OCI-M2 (cell line): ENCODE data around the gene CRKL.
"Not testable (repeated sequence)": the region's sequence is repeated elsewhere in the genome, so short reads cannot be mapped to it uniquely, and the experiment has no call there.

Experiments
- DNase-seq: peaks from one replicate; lab custom pipeline; 2025; ENCODE audit not compliant: unreplicated experiment; lab: John Stamatoyannopoulos, UW

The CRKL gene

GRCh38 chr22:20933910-20934309 lies 16.7 kb downstream of the CRKL start:
- no peak for DNase-seq

GRCh38 chr22:20935049-20935448 lies 17.8 kb downstream of the CRKL start:
- not testable (repeated sequence) for DNase-seq

GRCh38 chr22:20935780-20936539 lies 18.8 kb downstream of the CRKL start:
- not testable (repeated sequence) for DNase-seq

GRCh38 chr22:20937031-20937793 lies 20.0 kb downstream of the CRKL start:
- DNase-seq: no peak

DNA sequence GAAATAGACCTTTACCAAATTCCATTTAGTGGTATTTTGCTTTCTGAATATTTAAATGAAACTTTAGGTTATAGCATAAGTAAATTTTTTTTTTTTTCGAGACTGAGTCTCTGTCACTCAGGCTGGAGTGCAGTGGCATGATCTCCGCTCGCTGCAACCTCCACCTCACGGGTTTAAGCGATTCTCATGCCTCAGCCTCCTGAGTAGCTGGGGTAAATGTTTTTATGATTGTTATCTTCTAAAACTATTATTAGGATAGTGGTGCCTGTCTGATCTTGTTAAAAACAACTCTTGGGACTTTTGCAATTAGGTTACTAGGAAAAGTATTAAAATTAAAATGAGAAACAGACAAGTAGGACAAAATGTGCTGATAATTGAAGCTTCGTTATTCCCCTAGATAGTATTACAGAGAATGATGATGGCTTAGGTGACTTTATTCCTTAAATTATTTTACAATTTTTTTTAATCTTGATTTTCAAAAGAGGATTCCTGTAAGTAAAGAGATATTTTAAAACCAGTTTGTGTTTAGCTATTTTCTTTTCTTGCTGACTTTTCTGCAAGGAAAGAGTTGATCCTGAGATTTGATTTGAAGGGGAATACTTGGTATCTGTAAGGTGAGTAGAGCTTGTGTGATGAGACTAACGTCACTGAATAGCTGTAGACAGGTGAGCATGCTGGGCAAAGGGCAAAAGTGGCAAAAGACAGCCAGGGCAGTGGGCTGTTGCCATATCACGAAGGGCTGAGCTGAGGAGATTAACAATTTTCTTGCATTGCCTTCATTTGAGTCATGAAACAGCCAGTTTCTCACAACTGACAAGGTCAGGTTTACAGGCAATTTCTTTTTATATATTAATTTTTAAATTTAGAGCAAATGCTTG lies 20.8 kb downstream of the CRKL start:
- DNase-seq: no peak

GRCh38 chr22:20939457-20940185 lies 22.4 kb downstream of the CRKL start:
- not testable (repeated sequence) for DNase-seq

DNA sequence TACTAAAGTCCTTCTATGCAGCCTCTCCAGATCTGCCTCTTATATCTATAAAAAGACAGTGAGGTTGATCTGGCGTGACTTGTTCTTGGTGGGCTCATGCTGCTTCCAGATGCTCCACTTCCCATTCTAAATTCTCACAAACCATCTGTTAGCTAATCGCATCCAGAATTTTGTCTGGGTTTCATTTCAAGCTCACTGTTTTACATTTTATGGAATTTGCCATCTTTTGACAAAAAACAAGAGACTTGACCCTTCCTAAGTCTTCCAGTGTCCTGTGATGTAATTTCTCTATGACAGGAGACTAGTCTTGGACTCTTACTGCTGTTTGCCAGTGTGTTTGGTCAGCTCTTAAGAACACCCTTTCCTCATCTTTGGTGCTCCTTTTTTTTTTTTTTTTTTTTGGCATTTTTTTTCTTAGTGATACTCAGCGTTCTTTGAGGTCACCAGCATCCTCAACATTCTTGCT lies 23.0 kb downstream of the CRKL start:
- no peak for DNase-seq

DNA sequence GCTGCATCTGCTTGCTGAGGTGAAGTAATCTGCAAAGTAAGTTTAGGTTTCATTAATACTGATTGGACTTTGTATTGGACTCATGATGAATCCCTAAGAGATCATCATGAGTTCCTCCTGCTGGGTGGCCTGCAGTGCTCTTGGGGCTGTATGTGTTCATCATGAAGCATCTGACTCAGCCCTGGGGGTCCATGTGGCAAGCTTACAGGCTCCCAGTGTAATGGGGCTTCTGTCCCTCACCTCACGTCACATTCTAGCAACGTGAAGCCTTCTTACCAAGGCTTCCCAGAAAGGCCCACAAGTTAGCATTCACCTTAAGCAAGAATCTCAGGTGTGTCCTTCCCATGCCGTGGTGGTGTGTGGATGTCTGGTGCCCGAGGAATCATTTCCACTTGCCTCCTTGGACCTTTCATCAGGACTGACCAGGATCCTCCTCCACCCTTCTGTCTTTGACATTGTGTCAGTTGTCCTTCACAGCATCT lies 23.7 kb downstream of the CRKL start:
- no peak for DNase-seq

- not testable (repeated sequence) for DNase-seq
These were observed 25.1 kb downstream of the CRKL start for GRCh38 chr22:20942203-20942902.

DNA sequence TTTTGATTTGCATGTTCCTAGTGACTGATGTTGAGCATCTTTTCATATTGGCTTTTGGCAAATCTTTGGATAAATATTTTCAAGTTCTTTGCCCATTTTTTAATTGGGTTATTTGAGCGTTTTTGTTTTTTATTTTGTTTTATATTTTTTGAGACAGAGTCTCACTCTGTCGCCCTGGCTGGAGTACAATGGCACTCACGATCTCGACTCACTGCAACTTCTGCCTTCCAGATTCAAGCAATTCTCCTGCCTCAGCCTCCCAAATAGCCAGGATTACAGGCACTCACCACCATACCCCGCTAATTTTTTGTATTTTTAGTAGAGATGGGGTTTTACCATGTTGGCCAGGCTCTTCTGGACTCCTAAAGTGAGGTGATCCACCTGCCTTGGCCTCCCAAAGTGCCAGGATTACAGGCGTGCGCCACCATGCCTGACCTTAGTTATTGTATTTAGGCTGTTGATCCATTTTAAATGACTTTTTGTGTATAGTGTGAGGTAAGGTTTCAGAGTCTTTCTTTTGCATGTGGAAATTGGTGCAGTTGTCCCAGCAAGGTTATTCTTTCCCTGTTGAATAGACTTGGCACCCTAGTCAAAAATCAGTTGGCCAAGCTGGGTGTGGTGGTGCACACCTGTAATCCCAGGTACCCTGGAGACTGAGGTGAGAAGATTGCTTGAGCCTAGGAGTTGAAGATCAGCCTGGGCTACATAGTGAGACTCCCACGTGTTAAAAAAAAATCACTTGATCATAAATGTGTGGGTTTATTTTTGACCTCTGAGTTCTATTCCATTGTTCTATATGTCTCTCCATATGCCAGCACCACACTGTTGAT lies 26.1 kb downstream of the CRKL start:
- DNase-seq: no peak

- no peak for DNase-seq
These were observed 26.8 kb downstream of the CRKL start for GRCh38 chr22:20944042-20944441.

DNA sequence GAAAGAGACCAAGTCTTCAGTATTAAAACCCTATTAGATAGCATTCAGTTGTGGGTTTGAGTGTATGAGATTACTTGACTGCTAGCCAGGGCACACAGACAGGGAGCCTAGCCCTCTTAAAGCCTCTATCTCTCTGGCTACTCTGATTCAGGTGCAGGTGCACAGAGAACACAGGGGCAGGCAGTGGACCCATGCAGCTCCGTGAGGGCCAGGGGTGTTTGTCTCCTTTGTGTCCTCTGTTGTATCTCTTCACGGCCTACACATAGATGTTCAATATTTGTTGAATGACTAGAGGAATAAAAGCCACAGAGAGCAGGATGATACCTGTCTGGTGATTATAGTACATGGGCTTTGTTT lies 28.3 kb downstream of the CRKL start:
- no peak for DNase-seq

DNA sequence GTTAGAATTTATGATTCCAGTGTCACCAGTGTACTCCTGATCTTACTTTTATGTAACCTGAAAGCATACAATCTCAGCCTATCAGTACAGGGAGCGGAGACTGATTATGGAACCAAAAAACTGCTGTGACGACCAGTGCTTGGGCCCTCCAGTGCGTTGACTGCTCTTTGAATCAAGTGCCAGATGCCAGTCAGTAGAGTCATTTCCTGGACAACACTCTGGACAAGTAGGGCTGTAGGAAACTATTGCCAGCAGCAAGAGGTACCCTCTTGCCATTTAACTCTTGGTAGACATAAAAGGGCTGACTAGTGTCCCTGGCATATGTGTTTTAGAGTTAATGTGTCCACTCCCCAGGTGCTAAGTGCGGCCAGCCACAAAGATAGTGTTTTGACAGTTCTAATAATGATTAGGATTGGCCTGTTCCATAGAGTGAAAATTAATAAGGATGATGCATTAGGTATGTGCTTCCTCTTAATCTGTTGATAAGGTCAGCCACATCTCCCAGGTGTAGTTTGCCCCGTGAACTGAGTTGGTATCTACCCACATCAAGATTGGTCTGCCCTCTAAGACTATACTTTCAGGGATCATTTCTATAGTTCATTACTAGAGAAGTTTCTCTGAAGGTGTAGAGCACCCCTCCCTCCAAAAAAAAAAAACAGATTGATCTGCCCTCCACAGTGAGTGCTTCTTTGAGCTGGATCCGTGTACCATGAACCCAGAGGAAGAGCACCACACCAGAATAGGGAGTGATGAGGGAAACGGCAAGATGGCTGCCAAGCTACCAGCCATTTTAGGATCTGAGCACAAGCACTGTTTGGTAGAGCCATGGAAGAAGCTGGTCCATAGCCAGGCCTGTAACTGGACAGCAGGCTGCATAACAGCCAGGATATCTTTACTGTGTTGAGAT lies 29.1 kb downstream of the CRKL start:
- no peak for DNase-seq

GRCh38 chr22:20946991-20947390 lies 29.8 kb downstream of the CRKL start:
- DNase-seq: no peak

DNA sequence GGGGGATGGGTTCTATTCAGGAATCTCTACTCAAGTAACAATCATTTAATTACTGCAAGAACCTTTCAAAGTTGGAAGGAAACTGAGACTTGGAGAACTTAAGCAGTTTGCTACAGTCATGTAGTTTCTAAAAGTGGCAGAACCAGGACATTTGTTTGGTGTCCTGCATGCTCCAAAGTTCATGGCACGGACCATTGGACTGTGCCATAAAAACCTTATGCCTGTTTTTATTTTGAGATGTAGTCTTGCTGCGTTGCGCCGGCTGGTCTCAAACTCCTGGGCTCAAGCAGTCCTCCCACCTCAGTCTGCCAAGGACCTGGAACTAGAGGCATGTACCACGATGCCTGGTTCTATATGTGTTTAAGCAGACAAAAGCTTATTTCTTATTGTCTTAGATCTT lies 31.2 kb downstream of the CRKL start:
- no peak for DNase-seq

- DNase-seq: no peak
These were observed 31.8 kb downstream of the CRKL start for GRCh38 chr22:20948989-20949388.

- no peak for DNase-seq
These were observed 32.5 kb downstream of the CRKL start for GRCh38 chr22:20949698-20950183.
